Prostate gland (tissue), 2 donors: ENCODE results near the gene OR2AG1.

Experiments used
- POLR2A ChIP-seq: fragments of 450-650 bp; IDR thresholded peaks from one replicate; pipeline ENCODE4 v1.6.1; 2016; ENCODE audit warnings: antibody characterized with exemption, mild to moderate bottlenecking
- POLR2AphosphoS5 ChIP-seq: sonication (generic); formaldehyde crosslinking; IDR thresholded peaks from one replicate; pipeline ENCODE4 v1.6.1; 2017; ENCODE audit warnings: antibody characterized with exemption
- TF ChIP-seq, protein P1 (sequence below), 4 experiments: fragments of 200-600 bp in 2 of 4; fragments of 450-650 bp in 2 of 4; sonication (generic) in 2 of 4; IDR thresholded peaks; 1 replicate in 3 of 4; 2 replicates in 1 of 4; pipeline ENCODE4 v1.5.1; 2016 to 2019; ENCODE audit warnings: antibody characterized with exemption in 4 of 4, mild to moderate bottlenecking in 2 of 4, moderate library complexity in 2 of 4

DNA sequence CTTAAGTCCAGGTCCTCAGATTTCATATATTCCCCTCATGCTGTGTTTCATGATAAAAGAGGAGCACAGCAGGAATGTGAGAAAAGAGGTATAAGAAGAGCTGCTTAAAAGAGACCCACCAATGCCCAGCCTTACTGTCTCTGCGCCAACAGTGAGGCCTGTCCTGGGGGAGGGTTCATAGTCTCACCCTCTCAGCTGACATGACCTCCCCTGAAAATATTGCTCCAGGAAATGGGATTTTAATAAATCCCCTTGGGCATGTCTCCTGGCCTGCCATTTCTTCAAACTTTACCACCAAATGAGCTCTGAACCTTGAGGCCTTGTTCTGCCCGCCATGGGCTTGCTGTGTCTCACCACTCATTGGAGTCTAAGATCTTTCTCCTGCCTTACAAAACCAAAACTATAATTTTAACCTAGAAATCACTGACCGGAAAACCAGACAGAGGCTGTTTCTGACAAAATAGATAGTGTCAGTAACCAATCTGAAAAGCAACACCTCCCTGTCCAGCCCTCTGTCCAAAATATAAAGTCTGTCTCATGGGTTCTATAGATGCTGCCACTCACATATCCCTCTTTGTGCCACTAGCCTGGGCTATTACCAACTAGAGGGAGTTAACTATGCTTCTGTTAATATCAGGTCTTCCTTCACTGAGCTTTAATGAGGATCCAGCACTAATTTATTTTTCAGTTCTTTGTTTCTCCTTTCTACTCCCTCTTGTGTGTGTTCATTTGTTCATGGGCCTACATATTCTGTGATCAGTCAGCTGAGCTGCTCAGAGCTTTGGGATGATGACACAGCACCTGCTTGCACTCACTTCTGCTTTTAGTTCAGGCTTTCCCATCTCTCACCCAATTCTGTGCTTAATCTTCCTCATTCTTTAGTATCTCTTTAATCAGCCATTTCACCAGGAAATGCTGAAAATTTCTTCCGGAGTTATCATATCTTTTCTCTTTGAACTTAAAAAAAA lies 10.6 kb upstream of the OR2AG1 start, which contains the start of gene OR2AG2:
- TF ChIP-seq POLR2AphosphoS5 (no peak), POLR2A (no peak)
- TF ChIP-seq, protein P1, sequence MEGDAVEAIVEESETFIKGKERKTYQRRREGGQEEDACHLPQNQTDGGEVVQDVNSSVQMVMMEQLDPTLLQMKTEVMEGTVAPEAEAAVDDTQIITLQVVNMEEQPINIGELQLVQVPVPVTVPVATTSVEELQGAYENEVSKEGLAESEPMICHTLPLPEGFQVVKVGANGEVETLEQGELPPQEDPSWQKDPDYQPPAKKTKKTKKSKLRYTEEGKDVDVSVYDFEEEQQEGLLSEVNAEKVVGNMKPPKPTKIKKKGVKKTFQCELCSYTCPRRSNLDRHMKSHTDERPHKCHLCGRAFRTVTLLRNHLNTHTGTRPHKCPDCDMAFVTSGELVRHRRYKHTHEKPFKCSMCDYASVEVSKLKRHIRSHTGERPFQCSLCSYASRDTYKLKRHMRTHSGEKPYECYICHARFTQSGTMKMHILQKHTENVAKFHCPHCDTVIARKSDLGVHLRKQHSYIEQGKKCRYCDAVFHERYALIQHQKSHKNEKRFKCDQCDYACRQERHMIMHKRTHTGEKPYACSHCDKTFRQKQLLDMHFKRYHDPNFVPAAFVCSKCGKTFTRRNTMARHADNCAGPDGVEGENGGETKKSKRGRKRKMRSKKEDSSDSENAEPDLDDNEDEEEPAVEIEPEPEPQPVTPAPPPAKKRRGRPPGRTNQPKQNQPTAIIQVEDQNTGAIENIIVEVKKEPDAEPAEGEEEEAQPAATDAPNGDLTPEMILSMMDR (IDR thresholded peaks at IDR 0.05): no peak
